Medulla oblongata (tissue), 1 donor: ENCODE results near the gene POLE.

Experiments
- DNase-seq: peaks from one replicate; pipeline ENCODE4 v3.0.0-alpha.2; 2015; ENCODE audit errors: extremely low spot score

Gene POLE

GRCh38 chr12:132675757-132676432 is 11.2 kb downstream of the POLE start:
- no peak for DNase-seq

GRCh38 chr12:132674561-132674960 is 12.6 kb downstream of the POLE start:
- DNase-seq: no peak

- DNase-seq: no peak
These were observed 13.6 kb downstream of the POLE start for GRCh38 chr12:132673288-132674179.

GRCh38 chr12:132672678-132673077 is 14.5 kb downstream of the POLE start:
- no peak for DNase-seq

GRCh38 chr12:132672116-132672515 is 15.0 kb downstream of the POLE start:
- DNase-seq: no peak

GRCh38 chr12:132669166-132669879 is 17.8 kb downstream of the POLE start:
- DNase-seq: no peak

- no peak for DNase-seq
These were observed 18.7 kb downstream of the POLE start for GRCh38 chr12:132668191-132669088.

- no peak for DNase-seq
These were observed 21.3 kb downstream of the POLE start for GRCh38 chr12:132665794-132666193.

- DNase-seq: no peak
These were observed 22.0 kb downstream of the POLE start for GRCh38 chr12:132665149-132665491.

GRCh38 chr12:132664206-132665148 is 22.7 kb downstream of the POLE start:
- DNase-seq: no peak

- no peak for DNase-seq
These were observed 24.0 kb downstream of the POLE start for GRCh38 chr12:132662901-132663755.

- no peak for DNase-seq
These were observed 25.2 kb downstream of the POLE start for GRCh38 chr12:132661972-132662371.

GRCh38 chr12:132660996-132661395 is 26.1 kb downstream of the POLE start:
- no peak for DNase-seq

GRCh38 chr12:132660052-132660451 is 27.1 kb downstream of the POLE start:
- DNase-seq: no peak

GRCh38 chr12:132659146-132659545 is 28.0 kb downstream of the POLE start:
- DNase-seq: no peak

GRCh38 chr12:132658149-132658894 is 28.8 kb downstream of the POLE start:
- no peak for DNase-seq

- DNase-seq: no peak
These were observed 30.0 kb downstream of the POLE start for GRCh38 chr12:132657004-132657727.
